ENCODE data around the gene LLGL1. TPM values are rescaled to one million over a fixed set of nuclear protein-coding genes. Genes with fewer than 3 reads are reported as not detected.
"Not testable (repeated sequence)": the region's sequence is repeated elsewhere in the genome, so short reads cannot be mapped to it uniquely, and the experiment has no call there.

Gene LLGL1
- total RNA-seq, 2 donors from 2014 or later: 16.6 to 23.0 TPM

- Mint-ChIP-seq H3K36me3 (peaks cover 2% of the 10 kb centered on the region), H3K4me3 (no peak overlapping the region), H3K27me3 (no peaks in the 10 kb centered on the region), H3K27ac (no peak overlapping the region), H3K9me3 (no peaks in the 10 kb centered on the region), H3K4me1 (ENCODE audit: low read depth in 2 of 2) (peaks cover 22 to 37% of the 10 kb centered on the region in 2 donors)
- ATAC-seq (no peak), DNase-seq (ENCODE audit: low spot score) (no peak)
Observed at GRCh38 chr17:18203308-18203707, 22.1 kb upstream of the LLGL1 start.

DNA sequence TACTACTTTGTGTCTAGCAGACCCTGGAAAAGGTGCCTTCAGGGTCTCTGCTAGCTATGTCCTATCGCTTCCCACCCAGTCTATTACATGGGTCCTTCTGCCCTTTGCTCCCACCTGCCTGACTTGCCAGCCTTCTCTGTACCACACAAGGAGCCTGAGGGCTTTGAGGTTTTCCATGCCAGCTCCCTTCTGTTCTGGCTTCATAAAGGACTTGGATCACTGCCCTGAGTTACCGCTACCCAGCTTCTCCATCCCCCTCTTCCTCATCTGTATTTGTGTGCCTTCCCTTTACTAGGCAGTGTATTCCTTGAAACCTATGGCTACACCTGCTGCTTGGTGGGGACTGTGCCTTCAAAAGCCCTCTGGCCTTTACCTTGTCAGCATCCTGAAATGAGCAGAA, 19.6 kb upstream of the LLGL1 start:
- DNase-seq (ENCODE audit: low spot score) (no peak), ATAC-seq (peak in 1 of 2 donors; percentile 20)
- Mint-ChIP-seq H3K9me3 (no peaks in the 10 kb centered on the region), H3K4me1 (ENCODE audit: low read depth in 2 of 2) (peaks cover under 1 to 17% of the 10 kb centered on the region in 2 donors), H3K27ac (no peak overlapping the region), H3K27me3 (no peaks in the 10 kb centered on the region), H3K36me3 (peaks cover 7% of the 10 kb centered on the region), H3K4me3 (no peak overlapping the region)

GRCh38 chr17:18206962-18207361, 18.5 kb upstream of the LLGL1 start:
- H3K27ac Mint-ChIP-seq: no peak overlapping the region
- ATAC-seq: no peak

GRCh38 chr17:18208092-18208491, 17.3 kb upstream of the LLGL1 start:
- Mint-ChIP-seq H3K27ac (no peak overlapping the region), H3K9me3 (no peaks in the 10 kb centered on the region), H3K4me3 (no peak overlapping the region), H3K4me1 (ENCODE audit: low read depth in 2 of 2) (peaks cover 0 to 9% of the 10 kb centered on the region in 2 donors), H3K27me3 (no peaks in the 10 kb centered on the region), H3K36me3 (peaks cover 7% of the 10 kb centered on the region)
- DNase-seq (ENCODE audit: low spot score) (no peak), ATAC-seq (no peak)

More at GRCh38 chr17:18206962-18207361, 18.5 kb upstream of the LLGL1 start:
- no peaks in the 10 kb centered on the region for H3K9me3 Mint-ChIP-seq
- H3K27me3 Mint-ChIP-seq: no peaks in the 10 kb centered on the region
- H3K36me3 Mint-ChIP-seq: peaks cover 7% of the 10 kb centered on the region
- DNase-seq (ENCODE audit: low spot score): no peak
- no peak overlapping the region for H3K4me3 Mint-ChIP-seq
- H3K4me1 Mint-ChIP-seq (ENCODE audit: low read depth in 2 of 2): peaks cover 0 to 13% of the 10 kb centered on the region in 2 donors

- Mint-ChIP-seq H3K4me3 (no peak overlapping the region), H3K4me1 (ENCODE audit: low read depth in 2 of 2) (no peaks in the 10 kb centered on the region), H3K36me3 (peaks cover 5% of the 10 kb centered on the region), H3K27ac (peak overlapping the region in 1 of 2 donors; percentile 59), H3K9me3 (no peaks in the 10 kb centered on the region), H3K27me3 (no peaks in the 10 kb centered on the region)
- DNase-seq (ENCODE audit: low spot score) (no peak), ATAC-seq (no peak)
Observed at GRCh38 chr17:18213666-18214270, 11.7 kb upstream of the LLGL1 start.

DNA sequence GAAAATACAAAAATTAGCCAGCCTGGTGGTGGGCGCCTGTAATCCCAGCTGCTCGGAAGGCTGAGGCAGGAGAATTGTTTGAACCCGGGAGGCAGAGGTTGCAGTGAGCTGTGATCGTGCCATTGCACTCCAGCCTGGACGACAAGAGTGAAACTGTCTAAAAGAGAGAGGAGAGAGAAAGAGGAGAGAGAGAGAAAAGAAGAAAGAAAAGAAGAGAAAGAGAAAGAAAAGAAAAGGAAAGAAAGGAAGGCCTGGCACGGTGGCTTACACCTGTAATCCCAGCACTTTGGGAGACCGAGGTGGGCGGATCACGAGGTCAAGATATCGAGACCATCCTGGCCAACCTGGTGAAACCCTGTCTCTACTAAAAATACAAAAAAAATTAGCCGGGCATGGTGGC, 8.5 kb upstream of the LLGL1 start:
- not testable (repeated sequence) for H3K4me3 Mint-ChIP-seq; DNase-seq (ENCODE audit: low spot score); ATAC-seq; H3K36me3 Mint-ChIP-seq; H3K4me1 Mint-ChIP-seq (ENCODE audit: low read depth in 2 of 2); H3K27me3 Mint-ChIP-seq; H3K27ac Mint-ChIP-seq; H3K9me3 Mint-ChIP-seq

DNA sequence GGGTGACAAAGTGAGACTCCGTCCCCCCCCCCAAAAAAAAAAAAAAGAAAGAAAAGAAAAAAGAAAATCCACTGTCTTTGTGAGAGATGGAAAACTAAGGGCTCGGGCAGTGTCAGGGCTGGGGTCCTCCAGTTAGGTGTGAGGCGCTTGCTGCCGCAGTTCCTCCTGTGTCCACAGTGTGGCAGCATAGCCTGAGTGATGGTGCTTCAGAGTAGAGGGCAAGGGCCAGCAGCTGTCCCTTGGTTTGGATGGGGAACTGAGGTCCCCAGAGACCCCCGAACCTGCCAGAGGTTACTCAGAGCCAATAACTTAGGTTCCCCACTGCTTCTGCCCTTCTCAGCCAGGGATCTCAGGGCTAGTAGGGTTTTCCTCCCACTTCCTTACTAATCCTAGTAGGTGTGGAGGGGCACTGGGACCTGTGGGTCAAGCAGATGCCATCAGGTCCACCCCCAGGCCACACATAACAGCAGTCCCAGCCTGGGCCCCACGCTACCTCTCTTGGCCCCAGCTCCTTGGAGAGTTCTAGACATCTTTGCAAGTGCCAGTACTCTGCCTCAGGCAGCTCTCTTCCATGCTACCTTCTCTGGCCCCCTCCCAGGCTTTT, 7.9 kb upstream of the LLGL1 start:
- Mint-ChIP-seq H3K27ac (no peak overlapping the region), H3K36me3 (no peaks in the 10 kb centered on the region), H3K27me3 (no peaks in the 10 kb centered on the region), H3K4me1 (ENCODE audit: low read depth in 2 of 2) (no peaks in the 10 kb centered on the region), H3K4me3 (no peak overlapping the region), H3K9me3 (no peaks in the 10 kb centered on the region)
- DNase-seq (ENCODE audit: low spot score): peak; percentile 79
- peak; percentile 82 to 85 for ATAC-seq

- H3K4me1 Mint-ChIP-seq (ENCODE audit: low read depth in 2 of 2): no peaks in the 10 kb centered on the region
- no peaks in the 10 kb centered on the region for H3K9me3 Mint-ChIP-seq
- H3K4me3 Mint-ChIP-seq: no peak overlapping the region
- no peaks in the 10 kb centered on the region for H3K36me3 Mint-ChIP-seq
- DNase-seq (ENCODE audit: low spot score): no peak
- no peaks in the 10 kb centered on the region for H3K27me3 Mint-ChIP-seq
- no peak for ATAC-seq
- no peak overlapping the region for H3K27ac Mint-ChIP-seq
Observed at GRCh38 chr17:18218756-18219415, 6.5 kb upstream of the LLGL1 start.

DNA sequence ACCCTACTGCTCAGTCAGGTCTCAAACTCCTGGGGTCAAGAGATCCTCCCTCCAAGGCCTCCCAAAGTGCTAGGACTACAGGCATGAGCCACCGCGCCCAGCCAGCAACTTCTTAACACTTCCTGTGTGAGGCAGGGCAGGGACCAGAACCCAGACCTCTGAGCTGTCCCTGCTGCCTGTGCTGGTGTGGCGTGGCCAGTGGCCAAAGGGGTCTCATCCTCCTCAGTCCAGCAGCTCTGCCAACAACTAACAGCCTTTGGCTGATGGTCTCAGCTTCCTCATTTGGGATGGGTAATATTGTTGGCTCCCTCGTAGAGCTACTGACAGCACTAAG, 1.4 kb upstream of the LLGL1 start:
- Mint-ChIP-seq H3K27me3 (no peaks in the 10 kb centered on the region), H3K36me3 (no peaks in the 10 kb centered on the region), H3K27ac (no peak overlapping the region), H3K9me3 (no peaks in the 10 kb centered on the region), H3K4me3 (no peak overlapping the region), H3K4me1 (ENCODE audit: low read depth in 2 of 2) (peaks cover 6 to 22% of the 10 kb centered on the region in 2 donors)
- no peak for ATAC-seq
- no peak for DNase-seq (ENCODE audit: low spot score)

GRCh38 chr17:18224387-18225120, 881 bp upstream of the LLGL1 start:
- Mint-ChIP-seq H3K27ac (no peak overlapping the region), H3K9me3 (no peaks in the 10 kb centered on the region), H3K4me1 (ENCODE audit: low read depth in 2 of 2) (peaks cover 6 to 22% of the 10 kb centered on the region in 2 donors), H3K36me3 (no peaks in the 10 kb centered on the region), H3K27me3 (no peaks in the 10 kb centered on the region), H3K4me3 (peak overlapping the region; percentile 93)
- ATAC-seq (no peak), DNase-seq (ENCODE audit: low spot score) (no peak)

DNA sequence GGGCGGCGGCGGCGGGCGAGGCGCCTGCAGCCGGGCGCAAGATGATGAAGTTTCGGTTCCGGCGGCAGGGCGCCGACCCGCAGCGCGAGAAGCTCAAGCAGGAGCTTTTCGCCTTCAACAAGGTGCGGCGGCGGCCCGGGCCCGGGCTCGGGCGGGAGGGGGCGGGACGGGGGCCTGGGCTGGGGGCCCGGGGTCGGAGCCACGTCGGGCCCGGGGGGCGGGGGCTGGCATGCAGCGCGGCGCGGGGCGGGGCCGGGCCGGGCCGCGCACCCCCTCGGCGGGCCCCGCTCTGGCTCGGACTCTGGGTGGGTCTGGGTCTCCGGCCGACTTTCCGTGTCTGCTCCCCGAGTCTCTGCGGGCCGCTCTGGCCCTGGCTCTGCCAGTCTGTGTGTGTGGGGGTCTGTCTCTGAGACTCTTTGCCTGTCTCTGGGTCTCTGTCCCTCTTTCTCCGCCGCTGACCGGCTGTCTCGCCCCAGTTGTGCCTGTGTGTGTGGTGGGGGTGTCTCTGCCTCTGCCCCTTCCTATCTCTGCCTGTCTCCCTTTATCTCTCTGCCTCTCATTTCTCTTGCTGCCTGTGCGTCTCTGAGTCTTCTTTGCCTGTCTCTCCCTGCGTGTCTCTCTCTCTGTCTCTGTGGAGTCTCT, 328 bp downstream of the LLGL1 start:
- ATAC-seq (peak; percentile 56 to 58), DNase-seq (ENCODE audit: low spot score) (no peak)
- no peaks in the 10 kb centered on the region for H3K27me3 Mint-ChIP-seq
- H3K9me3 Mint-ChIP-seq: no peaks in the 10 kb centered on the region
- peaks cover 6 to 22% of the 10 kb centered on the region in 2 donors for H3K4me1 Mint-ChIP-seq (ENCODE audit: low read depth in 2 of 2)
- peak overlapping the region; percentile 66 to 86 for H3K27ac Mint-ChIP-seq
- H3K36me3 Mint-ChIP-seq: no peaks in the 10 kb centered on the region
- peak overlapping the region; percentile 93 for H3K4me3 Mint-ChIP-seq

GRCh38 chr17:18226284-18226945, 980 bp downstream of the LLGL1 start:
- peak overlapping the region; percentile 93 for H3K4me3 Mint-ChIP-seq
- no peak for DNase-seq (ENCODE audit: low spot score)
- H3K27ac Mint-ChIP-seq: peak overlapping the region; percentile 66 to 86
- no peaks in the 10 kb centered on the region for H3K9me3 Mint-ChIP-seq
- H3K27me3 Mint-ChIP-seq: no peaks in the 10 kb centered on the region
- H3K4me1 Mint-ChIP-seq (ENCODE audit: low read depth in 2 of 2): peaks cover 6 to 22% of the 10 kb centered on the region in 2 donors
- H3K36me3 Mint-ChIP-seq: no peaks in the 10 kb centered on the region
- ATAC-seq: no peak

DNA sequence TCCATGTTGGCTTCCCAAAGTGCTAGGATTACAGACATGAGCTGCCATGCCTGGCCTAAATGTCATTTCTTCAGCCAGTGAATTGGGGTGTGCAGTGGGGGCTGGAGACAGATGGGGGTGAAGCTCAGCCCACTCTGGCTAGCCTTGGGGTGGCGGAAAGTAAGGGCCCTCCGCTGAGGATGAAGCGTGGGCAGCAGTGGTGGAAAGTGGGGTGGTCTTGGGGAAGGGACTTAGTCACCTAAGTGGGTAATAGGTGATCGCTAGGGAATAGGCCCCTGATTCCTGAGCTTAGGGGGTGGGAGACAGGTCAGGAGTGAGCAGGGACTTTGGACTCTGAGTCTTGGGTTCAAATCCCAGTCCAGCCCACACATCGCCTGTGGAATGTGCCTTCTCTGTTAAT, 2.2 kb downstream of the LLGL1 start:
- Mint-ChIP-seq H3K9me3 (no peaks in the 10 kb centered on the region), H3K4me1 (ENCODE audit: low read depth in 2 of 2) (peaks cover 6 to 22% of the 10 kb centered on the region in 2 donors), H3K4me3 (no peak overlapping the region), H3K27me3 (no peaks in the 10 kb centered on the region), H3K36me3 (no peaks in the 10 kb centered on the region), H3K27ac (peak overlapping the region in 1 of 2 donors; percentile 28)
- ATAC-seq: no peak
- DNase-seq (ENCODE audit: low spot score): no peak

Data from natural killer cell treated with Interleukin-12 subunit alpha and Interleukin-12 subunit beta and Interleukin-15 and Interleukin-18, amount 100 ng/mL, for 72 hours (primary cell).